ENCODE data around the gene SLC25A31. TPM values are rescaled to one million over a fixed set of nuclear protein-coding genes. Genes with fewer than 3 reads are reported as not detected.

Gene SLC25A31
- total RNA-seq, result not detected
- long read RNA-seq, result 0 reads

DNA sequence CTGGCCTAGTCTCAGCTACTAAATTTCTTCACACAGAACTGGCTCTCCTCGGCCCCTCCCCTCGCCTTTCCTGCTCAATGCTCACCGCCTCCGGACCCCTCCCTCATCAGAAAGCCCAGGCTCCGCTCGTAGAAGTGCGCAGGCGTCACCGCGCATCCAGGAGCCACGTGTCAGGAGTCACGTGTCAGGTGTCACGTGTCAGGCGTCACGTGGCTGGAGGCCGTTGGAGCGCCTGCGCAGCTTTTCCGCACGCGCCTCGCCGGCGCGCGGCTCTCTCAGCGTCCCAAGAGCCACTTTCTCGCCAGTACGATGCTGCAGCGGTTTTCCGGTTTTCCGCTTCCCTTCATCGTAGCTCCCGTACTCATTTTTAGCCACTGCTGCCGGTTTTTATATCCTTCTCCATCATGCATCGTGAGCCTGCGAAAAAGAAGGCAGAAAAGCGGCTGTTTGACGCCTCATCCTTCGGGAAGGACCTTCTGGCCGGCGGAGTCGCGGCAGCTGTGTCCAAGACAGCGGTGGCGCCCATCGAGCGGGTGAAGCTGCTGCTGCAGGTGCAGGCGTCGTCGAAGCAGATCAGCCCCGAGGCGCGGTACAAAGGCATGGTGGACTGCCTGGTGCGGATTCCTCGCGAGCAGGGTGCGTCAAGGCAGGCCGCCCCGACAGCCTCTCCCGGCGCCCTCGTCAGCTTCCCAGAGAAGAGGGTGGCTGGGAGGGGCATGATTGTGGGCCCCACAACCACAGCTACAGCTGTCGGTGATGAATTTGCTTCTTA lies at the start of gene SLC25A31:
TSS of gene SLC25A31 (plus strand) at position 259 of the 772 bp plus-strand sequence. CDS start at position 405, 146 bp downstream.
- intact Hi-C loops (cut with DNase I), result no loop called here

DNA sequence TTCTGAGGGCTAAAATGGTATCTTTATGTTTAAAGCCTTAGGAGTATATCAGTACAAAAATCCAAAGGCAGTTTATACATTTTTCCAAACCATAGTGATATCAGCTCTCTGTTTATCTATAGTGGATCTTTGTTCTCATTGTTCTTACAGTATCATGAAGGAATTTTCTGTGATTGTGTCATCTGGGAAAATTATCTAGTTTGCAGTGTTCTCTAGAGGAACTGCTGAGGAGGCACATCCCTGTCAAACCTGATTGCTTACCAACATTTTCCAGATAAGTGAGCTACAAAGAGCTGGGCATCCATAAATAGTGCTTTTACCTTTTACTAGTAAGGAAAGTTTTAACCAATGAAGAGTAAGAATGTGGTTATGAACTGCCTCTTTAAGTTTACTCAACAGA lies 44.9 kb upstream of the SLC25A31 start:
- DNase-seq (ENCODE audit: missing footprints) (no peak), ATAC-seq (no peak)
- intact Hi-C loops (cut with DNase I), result no loop called here

More for the DNA sequence above, at the start of gene SLC25A31:
- no peak for ATAC-seq
- DNase-seq (ENCODE audit: missing footprints), result no peak

DNA sequence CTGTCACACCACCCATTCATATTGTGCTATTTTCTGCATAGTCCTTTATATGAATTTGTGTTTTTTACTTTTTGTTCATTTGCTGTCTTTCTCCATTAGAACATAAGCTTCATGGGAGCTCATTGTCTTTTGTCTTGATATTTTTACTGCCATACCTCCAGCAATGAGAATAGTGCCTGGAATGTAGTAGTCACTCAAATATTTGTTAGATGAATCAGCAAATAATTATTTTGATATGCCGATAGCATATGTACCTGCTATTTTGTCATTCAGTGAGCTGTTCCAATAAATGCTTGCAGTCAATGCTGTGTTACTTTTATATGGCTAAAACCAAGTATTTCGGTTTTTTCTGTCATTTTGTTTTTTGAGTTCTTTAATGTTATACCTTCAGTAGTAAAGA lies 43.5 kb upstream of the SLC25A31 start:
- intact Hi-C loops (cut with DNase I), result no loop called here
- ATAC-seq, result no peak
- no peak for DNase-seq (ENCODE audit: missing footprints)

DNA sequence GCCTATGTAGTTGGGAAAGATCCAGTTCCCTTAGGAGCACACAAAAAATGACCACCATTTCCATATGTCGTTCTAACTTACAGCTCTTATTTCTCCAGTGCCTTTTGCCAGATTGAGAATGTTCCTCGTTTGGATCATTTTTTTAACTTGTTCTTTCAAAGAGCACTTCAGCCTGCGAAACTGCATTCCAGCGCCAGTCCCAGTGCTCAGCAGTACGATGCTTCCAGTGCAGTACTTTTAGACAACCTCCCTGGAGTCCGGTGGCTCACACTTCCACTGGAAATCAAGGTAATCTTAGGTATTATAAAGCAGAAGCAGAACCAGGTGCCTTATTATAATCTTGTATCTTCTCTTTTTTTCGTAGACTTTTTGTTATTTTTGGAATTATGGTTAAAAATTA lies 42.6 kb upstream of the SLC25A31 start:
- DNase-seq (ENCODE audit: missing footprints), result no peak
- intact Hi-C loops (cut with DNase I), result no loop called here
- no peak for ATAC-seq

DNA sequence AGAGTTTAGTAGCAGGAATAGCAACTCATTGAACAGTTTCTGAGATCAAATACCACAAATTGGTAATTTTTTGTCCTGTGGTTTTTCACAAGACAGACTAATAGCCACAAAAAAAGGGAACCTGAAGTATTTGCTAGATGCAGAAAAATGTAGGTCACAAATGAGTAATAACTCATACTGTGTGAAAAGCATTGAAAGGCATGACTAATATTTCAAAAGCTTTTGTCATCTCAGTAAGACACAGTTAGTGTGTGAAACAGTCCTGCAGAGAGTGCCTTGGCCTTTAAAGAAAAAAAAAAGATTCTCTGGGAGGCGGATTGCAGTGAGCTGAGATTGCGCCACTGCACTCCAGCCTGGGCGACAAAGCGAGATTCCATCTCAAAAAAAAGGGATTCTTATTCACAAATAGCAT lies 31.4 kb upstream of the SLC25A31 start:
- no peak for ATAC-seq
- no peak for DNase-seq (ENCODE audit: missing footprints)
- intact Hi-C loops (cut with DNase I), result no loop called here

DNA sequence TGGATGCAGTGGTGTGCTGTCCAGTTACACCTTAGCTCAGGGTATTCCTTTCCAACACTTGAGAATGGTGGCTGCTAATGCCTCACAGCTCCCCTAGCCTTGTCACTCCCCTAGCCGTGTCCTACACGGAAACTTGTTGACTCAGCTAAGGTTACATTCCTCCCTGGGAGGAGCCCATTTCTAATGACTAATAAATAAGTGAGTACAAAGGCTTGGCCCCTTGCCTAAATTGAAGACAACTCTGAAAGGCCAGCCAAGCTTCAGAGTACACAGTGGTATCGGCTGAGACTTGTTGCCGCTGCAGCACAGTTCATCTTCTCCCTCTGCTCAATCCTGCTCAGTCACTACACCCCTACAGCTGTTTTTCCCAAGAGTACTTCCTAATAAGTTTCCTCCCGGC lies 21.2 kb upstream of the SLC25A31 start:
- peak; percentile 50 for ATAC-seq
- intact Hi-C loops (cut with DNase I), result no loop called here
- no peak for DNase-seq (ENCODE audit: missing footprints)

DNA sequence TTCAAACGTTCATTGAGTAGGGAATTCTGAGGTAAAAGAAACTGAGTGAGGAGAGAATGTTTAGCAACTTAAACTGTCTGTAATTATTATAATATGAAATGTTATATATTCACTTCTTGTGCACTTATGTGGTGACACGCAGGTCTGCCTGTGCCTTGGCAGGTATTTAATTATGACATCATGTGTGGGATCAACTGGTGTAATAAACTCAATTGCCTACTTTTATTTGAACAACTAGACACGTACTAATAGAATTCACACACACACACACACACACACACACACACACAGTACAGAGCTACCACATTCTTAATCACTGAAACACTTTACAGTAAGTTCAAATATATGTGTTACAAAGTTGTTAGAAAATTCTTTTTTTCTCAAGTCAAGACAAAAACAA lies 20.7 kb upstream of the SLC25A31 start:
- DNase-seq (ENCODE audit: missing footprints), result no peak
- intact Hi-C loops (cut with DNase I), result no loop called here
- no peak for ATAC-seq

DNA sequence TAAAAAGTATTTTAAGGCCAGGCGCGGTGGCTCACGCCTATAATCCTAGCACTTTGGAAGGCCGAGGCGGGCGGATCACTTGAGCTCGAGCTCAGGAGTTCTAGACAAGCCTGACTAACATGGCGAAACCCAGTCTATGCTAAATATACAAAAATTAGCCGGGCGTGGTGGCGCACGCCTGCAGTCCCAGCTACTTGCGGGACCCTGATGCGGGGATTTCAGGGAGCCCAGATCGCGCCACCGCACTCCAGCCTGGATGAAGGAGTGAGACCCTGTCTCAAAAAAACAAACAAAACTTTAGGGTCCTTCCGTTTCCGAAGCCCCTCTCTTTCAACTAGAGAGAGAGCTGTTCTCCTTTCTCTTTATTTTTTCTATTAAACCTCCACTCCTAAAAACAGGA lies 1.2 kb downstream of the SLC25A31 start:
- DNase-seq (ENCODE audit: missing footprints) (no peak), ATAC-seq (no peak)
- intact Hi-C loops (cut with DNase I), result no loop called here

DNA sequence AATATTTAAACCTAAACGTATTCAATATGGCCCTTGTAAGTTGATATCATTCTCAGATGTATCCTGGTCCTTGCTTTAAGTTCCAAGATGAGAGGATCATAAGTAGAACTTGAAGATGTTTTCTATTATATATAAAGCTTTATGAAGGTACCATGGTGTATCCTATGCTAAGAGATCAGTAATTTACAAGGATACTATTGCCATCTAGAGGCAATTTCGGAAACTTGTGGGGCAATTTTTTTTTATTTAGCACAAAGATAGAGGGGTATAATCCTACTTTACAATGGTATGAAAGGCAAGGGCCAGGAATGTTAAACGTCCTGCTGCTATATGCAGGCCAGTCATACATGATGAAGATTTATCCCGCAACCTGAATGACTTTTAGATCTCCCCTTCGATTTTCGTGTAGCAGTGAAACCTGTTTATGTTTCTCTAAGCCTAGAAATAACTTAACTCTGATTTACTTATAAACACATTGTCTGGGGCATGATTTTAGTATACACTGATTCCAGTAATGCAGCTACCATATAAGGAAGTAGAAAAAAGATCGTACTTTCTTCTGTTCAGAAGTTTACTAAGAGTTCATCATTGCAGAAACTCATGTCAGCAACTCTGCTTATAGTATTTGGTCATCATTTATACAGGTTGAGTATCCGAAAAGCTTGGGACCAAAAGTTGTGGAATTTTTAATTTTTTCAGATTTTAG lies 2.6 kb downstream of the SLC25A31 start:
- intact Hi-C loops (cut with DNase I), result loop anchor here (2.0 kb wide), 1 partner anchor 128 kb away; no protein-coding TSS in a partner anchor
- no peak for DNase-seq (ENCODE audit: missing footprints)
- no peak for ATAC-seq

DNA sequence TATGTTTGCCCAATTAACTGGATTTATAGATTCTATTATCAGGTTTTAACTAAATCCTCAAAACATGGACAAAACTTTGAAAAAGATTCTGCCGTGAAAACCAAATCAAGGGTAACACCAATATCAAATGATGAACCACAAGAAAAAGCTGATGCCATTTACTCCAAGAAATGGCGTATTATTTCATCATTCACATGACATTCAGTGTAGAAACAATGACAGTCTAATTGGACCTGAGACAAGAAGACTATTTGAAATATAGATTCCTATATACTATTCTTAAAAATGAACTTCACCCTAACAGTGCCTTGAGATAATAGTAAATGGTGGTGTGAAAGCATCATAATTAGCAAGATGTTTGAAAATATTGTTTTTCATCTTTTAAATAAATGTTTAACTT lies 4.8 kb downstream of the SLC25A31 start:
- intact Hi-C loops (cut with DNase I), result no loop called here
- DNase-seq (ENCODE audit: missing footprints), result no peak
- no peak for ATAC-seq

DNA sequence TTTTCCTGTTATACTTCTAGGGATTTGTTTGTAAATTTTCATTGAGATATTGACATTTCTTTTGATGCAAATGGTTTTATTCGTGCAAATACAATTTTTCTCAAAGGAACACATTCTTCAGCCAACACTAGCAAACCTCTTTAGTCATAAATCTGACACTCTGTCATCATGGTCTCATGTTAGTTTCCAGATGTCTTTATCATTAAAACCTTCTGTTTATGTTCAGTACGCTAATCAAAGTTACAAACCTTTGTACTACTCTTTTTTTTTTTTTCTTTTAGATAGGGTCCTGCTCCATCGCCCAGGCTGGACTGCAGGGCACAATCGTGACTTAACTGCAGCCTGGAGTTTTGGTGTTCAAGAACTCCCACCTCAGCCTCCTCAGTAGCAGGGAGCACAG lies 7.1 kb downstream of the SLC25A31 start:
- no peak for DNase-seq (ENCODE audit: missing footprints)
- ATAC-seq, result no peak
- intact Hi-C loops (cut with DNase I), result no loop called here

DNA sequence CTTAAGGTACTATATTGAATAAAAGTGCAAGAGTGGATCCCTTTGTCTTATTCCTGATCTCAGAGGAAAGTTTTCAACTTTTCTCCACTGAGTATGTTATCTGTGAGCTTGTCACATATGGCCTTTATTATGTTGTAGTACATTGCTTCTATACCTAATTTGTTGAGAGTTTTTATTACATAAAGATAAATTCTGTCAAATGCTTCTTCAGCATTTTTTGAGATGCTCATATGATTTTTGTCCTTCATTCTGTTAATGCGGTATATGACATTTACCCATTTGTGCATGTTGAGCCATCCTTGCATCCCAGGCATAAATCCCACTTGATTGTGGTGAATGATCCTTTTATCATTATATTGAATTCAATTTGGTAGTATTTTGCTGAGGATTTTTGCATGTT lies 11.0 kb downstream of the SLC25A31 start:
- ATAC-seq (no peak), DNase-seq (ENCODE audit: missing footprints) (no peak)
- intact Hi-C loops (cut with DNase I), result no loop called here

DNA sequence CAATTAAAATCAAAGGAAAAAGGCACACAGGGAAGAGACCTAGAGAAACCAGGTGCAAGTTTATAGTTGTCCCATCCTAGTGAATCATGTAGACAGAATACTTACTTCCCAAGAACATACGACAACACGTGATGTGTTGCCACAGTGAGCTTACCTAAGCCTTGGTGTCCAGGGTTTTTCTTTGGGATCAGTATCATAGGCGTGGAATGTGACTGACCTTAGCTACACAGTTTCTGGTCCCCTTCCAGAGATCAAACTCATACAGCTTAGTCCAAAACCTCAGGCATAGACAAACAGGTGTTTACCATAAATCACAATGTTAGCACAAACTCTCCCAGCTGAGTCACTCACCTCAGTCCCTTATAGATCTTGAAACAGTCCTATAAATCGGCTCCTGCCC lies 17.7 kb downstream of the SLC25A31 start:
- no peak for DNase-seq (ENCODE audit: missing footprints)
- intact Hi-C loops (cut with DNase I), result no loop called here
- no peak for ATAC-seq

DNA sequence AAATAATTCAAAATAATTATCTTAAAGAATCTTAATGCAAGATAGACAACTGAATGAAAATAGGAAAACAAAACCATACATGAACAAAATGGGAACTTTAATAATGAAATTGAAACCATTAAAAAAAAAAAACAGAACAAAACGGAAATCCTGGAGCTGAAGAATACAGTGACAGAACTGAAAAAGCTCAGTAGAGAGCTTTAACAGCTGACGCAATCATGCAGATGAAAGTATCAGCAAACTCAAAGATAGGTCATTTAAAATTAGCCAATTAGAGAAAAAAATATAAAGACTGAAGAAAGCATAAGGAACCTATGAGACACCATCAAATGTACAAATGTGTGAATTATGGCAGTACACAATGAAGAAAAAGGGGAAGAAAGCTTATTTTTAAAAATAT lies 18.8 kb downstream of the SLC25A31 start:
- no peak for DNase-seq (ENCODE audit: missing footprints)
- intact Hi-C loops (cut with DNase I), result no loop called here
- no peak for ATAC-seq

DNA sequence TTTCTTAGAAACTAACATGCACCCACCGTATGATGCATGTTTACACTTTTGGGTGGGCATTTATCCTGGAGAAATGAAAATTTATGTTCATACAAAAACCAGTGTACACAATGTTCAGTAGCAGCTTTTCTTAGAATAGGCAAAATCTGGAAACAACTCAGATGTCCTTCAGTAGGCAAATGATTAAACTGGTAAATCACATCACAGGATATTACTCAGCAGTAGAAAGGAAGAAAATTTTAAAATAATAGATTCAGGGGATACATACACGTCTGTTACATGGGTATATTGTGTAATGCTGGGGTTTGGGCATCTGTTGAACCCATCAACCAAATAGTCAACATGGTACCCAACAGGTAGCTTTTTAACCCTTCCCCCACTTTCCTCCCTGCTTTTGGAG lies 26.7 kb downstream of the SLC25A31 start:
- no peak for DNase-seq (ENCODE audit: missing footprints)
- intact Hi-C loops (cut with DNase I), result no loop called here
- no peak for ATAC-seq

DNA sequence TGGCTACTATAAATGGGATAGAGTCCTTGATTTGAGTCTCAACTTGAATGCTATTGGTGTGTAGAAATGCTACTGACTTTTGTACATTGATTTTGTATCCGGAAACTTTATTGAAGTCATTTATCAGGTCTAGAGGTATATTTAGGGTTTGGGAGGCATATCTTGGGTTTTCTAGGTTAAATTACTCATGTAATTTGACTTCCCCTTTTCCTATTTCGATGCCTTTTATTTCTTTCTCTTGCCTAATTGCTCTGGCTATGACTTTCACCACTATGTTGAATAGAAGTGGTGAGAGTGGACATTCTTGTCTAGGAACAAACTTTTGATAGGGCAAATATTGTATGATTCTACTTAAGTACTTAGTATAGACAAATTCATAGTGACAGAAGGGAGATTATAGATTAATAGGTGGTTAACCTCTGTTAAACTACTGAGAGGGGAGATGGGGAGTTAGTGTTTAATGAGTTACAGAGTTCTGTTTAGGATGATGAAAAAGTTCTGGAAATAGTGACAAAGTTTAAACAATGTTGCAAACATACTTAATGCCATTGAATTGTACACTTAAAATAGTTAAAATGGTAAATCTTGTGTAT lies 29.1 kb downstream of the SLC25A31 start:
- intact Hi-C loops (cut with DNase I), result no loop called here
- DNase-seq (ENCODE audit: missing footprints) (no peak), ATAC-seq (no peak)

DNA sequence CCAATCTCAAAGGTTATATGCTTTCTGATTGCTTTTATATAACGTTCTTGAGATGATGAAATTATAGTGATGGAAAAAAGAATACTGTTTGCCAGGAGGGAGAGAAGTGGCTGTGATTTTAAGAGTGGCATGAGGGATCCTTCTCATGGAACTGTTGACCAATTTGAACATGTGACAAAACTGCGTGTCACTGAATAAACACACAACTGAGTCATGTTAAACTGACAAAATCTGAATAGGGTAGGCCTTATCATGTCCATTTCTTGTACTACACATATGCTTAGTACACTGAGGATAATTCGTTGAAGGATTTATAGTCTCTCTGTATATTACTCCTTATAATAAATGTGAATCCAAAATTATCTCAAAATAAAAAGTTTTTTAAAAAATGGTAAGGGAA lies 29.7 kb downstream of the SLC25A31 start:
- intact Hi-C loops (cut with DNase I), result no loop called here
- DNase-seq (ENCODE audit: missing footprints) (no peak), ATAC-seq (no peak)

DNA sequence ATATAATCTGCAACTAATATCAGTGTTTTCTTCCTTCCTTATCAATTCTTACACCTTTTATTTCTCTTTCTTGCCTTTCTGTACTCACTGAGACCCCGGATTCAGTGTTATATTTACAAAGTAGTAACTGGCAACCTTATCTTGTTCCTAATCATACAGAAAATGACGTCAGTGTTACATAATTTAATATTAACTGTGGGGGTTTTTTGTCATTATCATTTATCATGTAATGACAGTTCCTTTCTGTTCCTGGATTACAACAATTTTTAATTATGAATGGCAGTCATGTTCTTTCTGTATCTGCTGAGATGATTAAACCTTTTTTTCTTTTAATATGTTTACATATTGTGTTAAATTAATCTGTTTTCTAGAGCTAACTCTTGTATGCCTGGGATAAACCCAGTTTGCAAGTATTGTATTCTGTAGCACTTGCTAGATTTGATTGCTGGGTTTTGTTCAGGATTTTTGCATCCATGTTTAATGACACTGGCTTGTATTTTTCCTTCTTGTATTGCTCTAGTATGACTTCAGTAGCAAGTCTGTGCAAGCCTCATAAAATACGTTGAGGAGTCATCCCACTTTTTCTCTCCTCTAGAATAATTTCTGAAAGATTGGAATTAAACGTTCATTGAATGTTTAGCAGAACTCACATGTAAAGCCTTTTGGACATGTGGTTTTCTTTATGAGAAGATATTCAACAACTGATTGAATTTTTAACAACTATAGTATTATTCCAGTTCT lies 41.5 kb downstream of the SLC25A31 start:
- intact Hi-C loops (cut with DNase I), result no loop called here
- ATAC-seq (no peak), DNase-seq (ENCODE audit: missing footprints) (no peak)

Measured in Right ventricle myocardium inferior (tissue), 1 donor.